Measurements from ENCODE around the gene BCAS3. TPM values are rescaled to one million over a fixed set of nuclear protein-coding genes. Genes with fewer than 3 reads are reported as not detected.

Gene BCAS3
- total RNA-seq, 1 donor from 2014 or later, result 14.5 TPM

GRCh38 chr17:61009663-61010062, 332.0 kb downstream of the BCAS3 start:
- Mint-ChIP-seq H3K4me3 (ENCODE audit: unreplicated experiment) (no peak overlapping the region), H3K9me3 (ENCODE audit: unreplicated experiment) (no peaks in the 10 kb centered on the region), H3K36me3 (ENCODE audit: low read depth, unreplicated experiment) (no peaks in the 10 kb centered on the region), H3K27me3 (ENCODE audit: low read depth, unreplicated experiment) (no peaks in the 10 kb centered on the region), H3K4me1 (ENCODE audit: low read depth, unreplicated experiment) (peaks cover 10% of the 10 kb centered on the region), H3K27ac (ENCODE audit: unreplicated experiment) (no peak overlapping the region)
- Histone ChIP-seq H3K27ac (ENCODE audit: low read depth, low read length) (no peak overlapping the region), H3K4me1 (ENCODE audit: insufficient read depth, low read length) (no peaks in the 10 kb centered on the region), H2AFZ (ENCODE audit: low read depth, low read length) (no peak overlapping the region), H3K27me3 (ENCODE audit: insufficient read depth, low read length) (no peaks in the 10 kb centered on the region), H3K9me3 (ENCODE audit: insufficient read depth, low read depth, low read length) (no peaks in the 10 kb centered on the region), H3K4me2 (ENCODE audit: low read length) (no peak overlapping the region), H3K36me3 (ENCODE audit: insufficient read depth, low read length) (no peaks in the 10 kb centered on the region), H4K20me1 (ENCODE audit: insufficient read depth, low read length) (no peaks in the 10 kb centered on the region), H3K9ac (ENCODE audit: low read length) (no peak overlapping the region), H3K4me3 (ENCODE audit: insufficient read depth, low read depth, low read length) (no peak overlapping the region), H3K79me2 (ENCODE audit: insufficient read depth, low read length) (no peaks in the 10 kb centered on the region)
- DNase-seq (ENCODE audit: low read depth) (peak; percentile 5), FAIRE-seq (no peak)
- no peak for TF ChIP-seq CTCF (IDR thresholded peaks at IDR 0.05; ENCODE audit: insufficient read depth, low read depth, low read length)

- no peaks in the 10 kb centered on the region for H3K27me3 Mint-ChIP-seq (ENCODE audit: low read depth, unreplicated experiment)
- Histone ChIP-seq H3K79me2 (ENCODE audit: insufficient read depth, low read length) (no peaks in the 10 kb centered on the region), H3K27ac (ENCODE audit: low read depth, low read length) (no peak overlapping the region), H3K4me2 (ENCODE audit: low read length) (no peak overlapping the region), H2AFZ (ENCODE audit: low read depth, low read length) (no peak overlapping the region), H3K27me3 (ENCODE audit: insufficient read depth, low read length) (no peaks in the 10 kb centered on the region), H4K20me1 (ENCODE audit: insufficient read depth, low read length) (no peaks in the 10 kb centered on the region), H3K36me3 (ENCODE audit: insufficient read depth, low read length) (no peaks in the 10 kb centered on the region), H3K4me1 (ENCODE audit: insufficient read depth, low read length) (no peaks in the 10 kb centered on the region), H3K9me3 (ENCODE audit: insufficient read depth, low read depth, low read length) (no peaks in the 10 kb centered on the region), H3K4me3 (ENCODE audit: insufficient read depth, low read depth, low read length) (no peak overlapping the region), H3K9ac (ENCODE audit: low read length) (no peak overlapping the region)
- peaks cover 10% of the 10 kb centered on the region for H3K4me1 Mint-ChIP-seq (ENCODE audit: low read depth, unreplicated experiment)
- FAIRE-seq, result no peak
- H3K9me3 Mint-ChIP-seq (ENCODE audit: unreplicated experiment), result no peaks in the 10 kb centered on the region
- H3K36me3 Mint-ChIP-seq (ENCODE audit: low read depth, unreplicated experiment), result no peaks in the 10 kb centered on the region
- no peak for DNase-seq (ENCODE audit: low read depth)
- H3K27ac Mint-ChIP-seq (ENCODE audit: unreplicated experiment), result no peak overlapping the region
- TF ChIP-seq CTCF (IDR thresholded peaks at IDR 0.05; ENCODE audit: insufficient read depth, low read depth, low read length) (no peak), EZH2 (IDR thresholded peaks at IDR 0.05; ENCODE audit: insufficient read depth, low read length) (no peak)
- H3K4me3 Mint-ChIP-seq (ENCODE audit: unreplicated experiment), result no peak overlapping the region
Measured at GRCh38 chr17:61010661-61011170, 333.1 kb downstream of the BCAS3 start.

- Histone ChIP-seq H4K20me1 (ENCODE audit: insufficient read depth, low read length) (no peaks in the 10 kb centered on the region), H3K4me3 (ENCODE audit: insufficient read depth, low read depth, low read length) (no peak overlapping the region), H3K79me2 (ENCODE audit: insufficient read depth, low read length) (no peaks in the 10 kb centered on the region), H3K9ac (ENCODE audit: low read length) (no peak overlapping the region), H3K27ac (ENCODE audit: low read depth, low read length) (no peak overlapping the region), H3K4me2 (ENCODE audit: low read length) (no peak overlapping the region), H3K27me3 (ENCODE audit: insufficient read depth, low read length) (no peaks in the 10 kb centered on the region), H3K36me3 (ENCODE audit: insufficient read depth, low read length) (no peaks in the 10 kb centered on the region), H3K9me3 (ENCODE audit: insufficient read depth, low read depth, low read length) (no peaks in the 10 kb centered on the region), H3K4me1 (ENCODE audit: insufficient read depth, low read length) (no peaks in the 10 kb centered on the region), H2AFZ (ENCODE audit: low read depth, low read length) (no peak overlapping the region)
- Mint-ChIP-seq H3K27me3 (ENCODE audit: low read depth, unreplicated experiment) (no peaks in the 10 kb centered on the region), H3K4me1 (ENCODE audit: low read depth, unreplicated experiment) (peaks cover 10% of the 10 kb centered on the region), H3K27ac (ENCODE audit: unreplicated experiment) (no peak overlapping the region), H3K9me3 (ENCODE audit: unreplicated experiment) (no peaks in the 10 kb centered on the region), H3K36me3 (ENCODE audit: low read depth, unreplicated experiment) (no peaks in the 10 kb centered on the region), H3K4me3 (ENCODE audit: unreplicated experiment) (no peak overlapping the region)
- no peak for DNase-seq (ENCODE audit: low read depth)
- FAIRE-seq, result no peak
- TF ChIP-seq CTCF (IDR thresholded peaks at IDR 0.05; ENCODE audit: insufficient read depth, low read depth, low read length), result no peak
- no peak for TF ChIP-seq EZH2 (IDR thresholded peaks at IDR 0.05; ENCODE audit: insufficient read depth, low read length)
Measured at GRCh38 chr17:61011251-61011650, 333.6 kb downstream of the BCAS3 start.
